ENCODE data around the gene UAP1L1. TPM values are rescaled to one million over a fixed set of nuclear protein-coding genes. Genes with fewer than 3 reads are reported as not detected.
"Not testable (repeated sequence)": the region's sequence is repeated elsewhere in the genome, so short reads cannot be mapped to it uniquely, and the experiment has no call there.

The UAP1L1 gene
- total RNA-seq, 1 experiment from 2014 or later, result 6.6 TPM

- H2BK20ac ChIP-seq (ENCODE audit: low read depth, low read length, poor library complexity, severe bottlenecking); H3K36me3 Mint-ChIP-seq (ENCODE audit: insufficient read depth in 1 of 3, low read depth in 3 of 3); H3K56ac ChIP-seq (ENCODE audit: insufficient read length, low read depth, low read length); H3K23ac ChIP-seq (ENCODE audit: insufficient read length, low read depth, low read length); H3K79me2 ChIP-seq (ENCODE audit: insufficient read depth, low read length); H3K9me3 Mint-ChIP-seq; H3K79me1 ChIP-seq (ENCODE audit: insufficient read depth, low read depth, low read length, poor library complexity, severe bottlenecking); H2BK5ac ChIP-seq (ENCODE audit: insufficient read length, low read length); H3K4me2 ChIP-seq (ENCODE audit: insufficient read depth, insufficient read length, low read length); H3K4me1 Mint-ChIP-seq; H4K5ac ChIP-seq (ENCODE audit: insufficient read length, low read depth, low read length); H4K20me1 ChIP-seq (ENCODE audit: control insufficient read depth, insufficient read depth, insufficient read length); H3K9ac ChIP-seq (ENCODE audit: extremely low read depth, insufficient read length, low read length); DNase-seq; H3K9me3 ChIP-seq (ENCODE audit: control insufficient read depth, low read depth, low read length); H4K91ac ChIP-seq (ENCODE audit: insufficient read length, low read depth, low read length); H2AFZ ChIP-seq (ENCODE audit: low read length); H2BK120ac ChIP-seq (ENCODE audit: low read depth, low read length, poor library complexity, severe bottlenecking); H3K23me2 ChIP-seq (ENCODE audit: insufficient read length, low read depth, low read length, poor library complexity, severe bottlenecking); H3T11ph ChIP-seq (ENCODE audit: low read length); H3K27ac ChIP-seq (ENCODE audit: insufficient read length, low read depth, low read length); H3K14ac ChIP-seq (ENCODE audit: insufficient read depth, low read length); H3K4ac ChIP-seq (ENCODE audit: low read depth, low read length); H2AK5ac ChIP-seq (ENCODE audit: insufficient read length, low read length); H2BK12ac ChIP-seq (ENCODE audit: insufficient read length, low read depth, low read length); H3K18ac ChIP-seq (ENCODE audit: insufficient read length, low read depth, low read length); H3K4me1 ChIP-seq (ENCODE audit: insufficient read depth, low read length); H2BK15ac ChIP-seq (ENCODE audit: low read depth, low read length); H3K27me3 ChIP-seq (ENCODE audit: insufficient read depth, low read length); H3K27ac Mint-ChIP-seq; H4K8ac ChIP-seq (replicated peaks; ENCODE audit: insufficient read length, low read depth, low read length): not testable (repeated sequence)
- peak overlapping the region in 1 of 2 experiments; percentile 30; a peak in 2 of 5 replicates for H3K4me3 Mint-ChIP-seq
- WGBS (ENCODE audit: extremely low coverage, insufficient read length, low lambda C conversion rate), result no CpG with 5 or more reads among the region's 25 CpGs
- H3K27me3 Mint-ChIP-seq (ENCODE audit: low read depth), result peaks cover 19% of the 10 kb centered on the region
Measured at GRCh38 chr9:137121927-137122795, 44.8 kb downstream of the UAP1L1 start.

- H3K9me3 Mint-ChIP-seq; H2BK20ac ChIP-seq (ENCODE audit: low read depth, low read length, poor library complexity, severe bottlenecking); H4K91ac ChIP-seq (ENCODE audit: insufficient read length, low read depth, low read length); H3T11ph ChIP-seq (ENCODE audit: low read length); H3K79me2 ChIP-seq (ENCODE audit: insufficient read depth, low read length); H4K5ac ChIP-seq (ENCODE audit: insufficient read length, low read depth, low read length); H3K79me1 ChIP-seq (ENCODE audit: insufficient read depth, low read depth, low read length, poor library complexity, severe bottlenecking); H4K8ac ChIP-seq (replicated peaks; ENCODE audit: insufficient read length, low read depth, low read length); H3K4me3 Mint-ChIP-seq; H3K4ac ChIP-seq (ENCODE audit: low read depth, low read length); H3K23ac ChIP-seq (ENCODE audit: insufficient read length, low read depth, low read length); H3K27ac Mint-ChIP-seq; H3K56ac ChIP-seq (ENCODE audit: insufficient read length, low read depth, low read length); H3K18ac ChIP-seq (ENCODE audit: insufficient read length, low read depth, low read length); H3K27ac ChIP-seq (ENCODE audit: insufficient read length, low read depth, low read length); H2BK12ac ChIP-seq (ENCODE audit: insufficient read length, low read depth, low read length); H2BK5ac ChIP-seq (ENCODE audit: insufficient read length, low read length); H3K14ac ChIP-seq (ENCODE audit: insufficient read depth, low read length); DNase-seq; H3K4me2 ChIP-seq (ENCODE audit: insufficient read depth, insufficient read length, low read length); H3K36me3 Mint-ChIP-seq (ENCODE audit: insufficient read depth in 1 of 3, low read depth in 3 of 3); H2AK5ac ChIP-seq (ENCODE audit: insufficient read length, low read length); H4K20me1 ChIP-seq (ENCODE audit: control insufficient read depth, insufficient read depth, insufficient read length); H3K27me3 ChIP-seq (ENCODE audit: insufficient read depth, low read length); H3K9ac ChIP-seq (ENCODE audit: extremely low read depth, insufficient read length, low read length); H2BK120ac ChIP-seq (ENCODE audit: low read depth, low read length, poor library complexity, severe bottlenecking); H3K4me1 ChIP-seq (ENCODE audit: insufficient read depth, low read length); H2AFZ ChIP-seq (ENCODE audit: low read length); H3K23me2 ChIP-seq (ENCODE audit: insufficient read length, low read depth, low read length, poor library complexity, severe bottlenecking); H3K9me3 ChIP-seq (ENCODE audit: control insufficient read depth, low read depth, low read length); H2BK15ac ChIP-seq (ENCODE audit: low read depth, low read length): not testable (repeated sequence)
- H3K4me1 Mint-ChIP-seq, result peaks cover 6 to 13% of the 10 kb centered on the region in 2 experiments; a peak in 3 of 4 replicates
- WGBS (ENCODE audit: extremely low coverage, insufficient read length, low lambda C conversion rate), result no CpG with 5 or more reads among the region's 16 CpGs
- H3K27me3 Mint-ChIP-seq (ENCODE audit: low read depth), result peaks cover 13% of the 10 kb centered on the region
Measured at GRCh38 chr9:137122796-137123467, 45.6 kb downstream of the UAP1L1 start.

Measured in H9 (cell line).